Stimulated activated CD8-positive, alpha-beta memory T cell treated with anti-CD3 and anti-CD28 coated beads, Interleukin-4, amount 100 ng/mL, for 48 hours (primary cell): Measurements from ENCODE around the gene CMTM2.
A peak's percentile ranks its signal among the peaks of the same experiment; 100 is the strongest.

Source experiments
- DNase-seq: peaks from one replicate; pipeline ENCODE4 v3.0.0-alpha.2; 2020

CMTM2 gene, protein sequence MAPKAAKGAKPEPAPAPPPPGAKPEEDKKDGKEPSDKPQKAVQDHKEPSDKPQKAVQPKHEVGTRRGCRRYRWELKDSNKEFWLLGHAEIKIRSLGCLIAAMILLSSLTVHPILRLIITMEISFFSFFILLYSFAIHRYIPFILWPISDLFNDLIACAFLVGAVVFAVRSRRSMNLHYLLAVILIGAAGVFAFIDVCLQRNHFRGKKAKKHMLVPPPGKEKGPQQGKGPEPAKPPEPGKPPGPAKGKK

DNA sequence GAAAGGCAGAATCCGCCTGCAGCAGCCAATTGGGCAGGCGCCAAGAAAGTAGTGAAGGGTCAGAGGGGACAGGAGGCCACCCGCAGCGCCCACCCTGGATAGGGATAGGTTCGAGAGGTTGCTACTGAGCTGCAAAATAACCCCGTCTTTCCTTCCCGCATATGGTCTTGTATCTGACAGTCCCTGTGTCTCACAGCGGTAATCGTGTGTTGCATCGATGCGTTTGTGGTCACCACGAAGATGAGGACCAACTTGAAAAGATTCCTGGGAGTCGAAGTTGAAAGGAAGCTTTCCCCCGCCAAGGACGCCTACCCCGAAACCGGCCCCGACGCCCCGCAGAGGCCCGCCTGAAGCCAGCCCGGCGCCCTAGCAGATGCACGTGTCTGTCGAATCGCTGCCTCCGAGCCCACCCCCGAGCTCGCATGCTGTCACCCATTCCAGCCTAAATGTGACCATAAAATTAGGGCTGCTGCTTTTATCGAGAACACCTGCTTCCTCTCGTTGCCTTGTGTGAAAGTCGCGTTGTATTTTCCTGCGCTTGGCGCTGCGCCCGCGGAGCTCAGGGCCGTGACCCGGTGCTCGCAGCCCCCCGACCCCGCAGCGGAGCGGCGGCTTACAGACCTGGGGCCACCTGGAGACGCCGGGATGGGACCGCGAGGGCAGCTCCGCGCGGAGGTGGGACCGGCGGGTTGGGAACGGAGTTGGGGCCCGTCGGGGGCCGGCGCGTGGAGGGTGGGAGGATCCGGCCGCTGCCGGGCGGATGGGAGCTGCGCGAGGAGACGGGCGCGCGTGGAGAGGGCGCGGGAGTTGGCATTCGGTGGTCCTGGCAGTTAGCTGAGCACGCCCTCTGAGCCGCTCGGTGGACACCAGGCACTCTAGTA is at the start of gene CMTM2:
CMTM2 (plus strand) TSS at position 813 of the 881 bp plus-strand sequence. CDS start 145 bp downstream, outside the sequence.
- DNase-seq = no peak

DNA sequence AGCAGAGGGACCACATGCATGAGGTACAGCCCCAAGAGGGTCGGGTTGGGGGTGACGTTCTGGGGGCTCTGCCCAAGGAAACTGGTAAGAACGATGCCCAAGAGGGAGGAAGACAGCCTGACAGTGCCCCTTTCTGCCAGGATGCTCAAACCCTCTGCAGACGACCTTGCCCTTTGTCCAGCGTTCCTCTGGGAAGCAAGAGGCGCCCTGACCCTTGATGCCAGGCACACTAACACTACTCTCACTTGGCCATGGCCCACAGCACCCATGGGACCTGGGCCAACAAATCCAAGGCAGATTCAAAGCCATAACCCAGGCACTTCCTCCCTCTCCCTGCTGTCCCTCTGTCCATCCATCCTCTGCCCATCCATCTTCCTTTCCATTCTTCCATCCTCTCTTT is 49.8 kb upstream of the CMTM2 start:
- no peak for DNase-seq

DNA sequence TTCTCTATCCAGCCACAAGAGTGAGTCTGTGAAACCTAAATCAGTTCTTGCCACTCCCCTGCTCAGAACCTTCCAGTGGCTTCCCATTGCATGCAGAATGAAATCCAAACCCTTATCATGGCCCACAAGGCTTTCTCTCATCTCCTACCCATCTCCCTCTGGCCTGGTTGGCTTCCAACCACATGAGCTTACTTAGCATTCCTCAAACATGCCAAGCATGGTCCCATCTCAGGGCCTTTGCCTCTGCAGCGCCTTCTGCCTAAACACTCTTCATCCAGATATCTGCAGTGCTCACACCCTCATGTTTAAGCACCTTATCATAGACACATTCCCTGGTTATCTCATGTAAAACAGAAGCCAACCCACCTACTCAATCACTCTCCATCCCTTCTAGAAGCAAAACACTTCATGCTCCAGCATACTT is 44.9 kb upstream of the CMTM2 start:
- DNase-seq = no peak

DNA sequence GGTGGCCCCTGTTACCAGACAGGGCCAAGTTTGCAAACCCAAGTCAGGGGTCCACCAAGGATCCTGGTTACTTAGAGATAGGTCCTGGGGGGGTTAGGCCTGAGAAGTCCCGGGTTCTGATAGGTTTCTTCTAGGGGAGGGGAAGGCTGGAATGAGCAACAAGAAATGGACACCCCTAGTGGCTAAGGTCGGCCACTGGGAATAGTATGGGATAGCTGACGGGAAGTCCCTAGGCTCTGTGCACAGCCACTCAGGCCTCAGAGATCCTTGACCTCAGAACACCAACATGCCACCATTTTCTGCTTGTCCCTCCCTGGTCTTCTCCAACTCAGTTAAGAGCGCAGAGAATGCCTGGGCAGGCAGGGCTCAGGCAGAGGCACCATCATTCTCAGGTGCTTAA is 42.7 kb upstream of the CMTM2 start:
- DNase-seq = no peak

DNA sequence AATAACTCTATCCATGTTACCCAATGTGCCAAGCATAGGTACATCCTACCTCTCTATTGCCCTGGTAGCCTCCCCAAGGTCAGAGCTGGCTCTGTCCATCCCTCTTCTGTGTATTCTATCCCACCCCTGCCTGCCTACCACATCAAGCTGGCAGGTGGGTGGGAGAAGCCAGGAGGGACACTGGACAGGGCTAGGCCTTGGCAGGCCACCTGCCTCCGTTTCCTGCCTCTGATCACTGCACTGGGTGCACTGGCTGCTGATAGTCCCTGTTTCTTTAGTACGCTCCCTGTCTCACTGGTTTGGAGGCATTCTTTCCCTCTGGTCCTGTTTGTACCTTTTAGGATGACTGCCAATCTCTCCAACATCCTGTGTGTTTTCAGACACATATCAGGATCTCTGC is 42.0 kb upstream of the CMTM2 start:
- DNase-seq = no peak

DNA sequence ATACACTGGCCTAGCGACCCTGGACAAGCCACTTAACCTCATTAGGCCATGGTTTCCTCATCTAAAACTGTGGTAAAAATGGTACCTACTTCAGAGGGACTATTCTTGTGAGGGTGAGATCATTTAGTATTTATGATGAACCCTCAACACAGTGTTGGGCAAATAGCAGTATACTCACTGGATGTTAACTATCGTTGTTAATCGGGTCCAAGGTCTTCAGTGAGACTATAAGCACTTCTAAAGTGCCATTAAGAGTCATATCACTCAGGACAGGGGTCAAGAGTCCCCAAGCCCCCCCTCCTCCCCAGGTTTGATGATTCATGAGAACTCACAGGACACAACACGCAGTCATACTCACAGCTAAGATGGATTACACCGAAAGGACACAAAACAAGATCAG is 40.4 kb upstream of the CMTM2 start:
- DNase-seq = no peak

DNA sequence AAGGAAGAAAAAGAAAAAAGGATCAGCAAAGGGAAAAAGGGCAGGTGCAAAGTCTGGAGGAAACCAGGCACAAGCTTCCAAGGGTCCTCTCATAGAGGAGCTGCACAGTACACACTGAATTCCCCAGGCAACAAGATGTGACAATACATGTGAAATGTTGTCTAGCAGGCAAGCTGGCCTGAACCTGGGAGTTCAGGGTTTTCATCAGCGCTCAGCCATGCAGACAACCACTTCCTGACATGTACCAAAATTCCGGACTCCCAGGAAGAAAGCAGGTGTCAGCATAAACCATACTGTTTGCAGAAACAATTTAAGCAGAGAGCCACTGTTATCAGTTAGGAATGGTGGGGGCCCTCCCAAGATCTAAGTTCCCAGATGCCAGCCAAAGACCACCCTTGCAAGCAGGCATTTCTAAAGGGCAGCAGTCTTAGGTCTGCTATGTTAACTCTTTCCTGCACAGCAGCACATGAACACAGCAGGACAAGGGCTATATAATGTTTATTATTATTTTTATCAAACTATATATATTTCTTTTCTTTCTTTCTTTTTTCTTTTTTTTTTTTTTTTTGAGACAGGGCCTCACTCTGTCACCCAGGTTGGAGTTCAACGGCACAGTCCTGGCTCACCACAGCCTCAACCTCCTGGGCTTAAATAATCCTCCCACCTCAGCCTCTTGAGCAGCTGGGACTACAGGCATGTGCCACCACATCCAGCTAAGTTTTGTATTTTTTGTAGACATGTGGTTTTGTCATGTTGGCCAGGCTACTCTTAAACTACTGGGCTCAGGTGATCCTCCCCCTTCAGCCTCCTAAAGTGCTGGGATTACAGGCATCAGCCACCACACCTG is 39.4 kb upstream of the CMTM2 start:
- DNase-seq = no peak

DNA sequence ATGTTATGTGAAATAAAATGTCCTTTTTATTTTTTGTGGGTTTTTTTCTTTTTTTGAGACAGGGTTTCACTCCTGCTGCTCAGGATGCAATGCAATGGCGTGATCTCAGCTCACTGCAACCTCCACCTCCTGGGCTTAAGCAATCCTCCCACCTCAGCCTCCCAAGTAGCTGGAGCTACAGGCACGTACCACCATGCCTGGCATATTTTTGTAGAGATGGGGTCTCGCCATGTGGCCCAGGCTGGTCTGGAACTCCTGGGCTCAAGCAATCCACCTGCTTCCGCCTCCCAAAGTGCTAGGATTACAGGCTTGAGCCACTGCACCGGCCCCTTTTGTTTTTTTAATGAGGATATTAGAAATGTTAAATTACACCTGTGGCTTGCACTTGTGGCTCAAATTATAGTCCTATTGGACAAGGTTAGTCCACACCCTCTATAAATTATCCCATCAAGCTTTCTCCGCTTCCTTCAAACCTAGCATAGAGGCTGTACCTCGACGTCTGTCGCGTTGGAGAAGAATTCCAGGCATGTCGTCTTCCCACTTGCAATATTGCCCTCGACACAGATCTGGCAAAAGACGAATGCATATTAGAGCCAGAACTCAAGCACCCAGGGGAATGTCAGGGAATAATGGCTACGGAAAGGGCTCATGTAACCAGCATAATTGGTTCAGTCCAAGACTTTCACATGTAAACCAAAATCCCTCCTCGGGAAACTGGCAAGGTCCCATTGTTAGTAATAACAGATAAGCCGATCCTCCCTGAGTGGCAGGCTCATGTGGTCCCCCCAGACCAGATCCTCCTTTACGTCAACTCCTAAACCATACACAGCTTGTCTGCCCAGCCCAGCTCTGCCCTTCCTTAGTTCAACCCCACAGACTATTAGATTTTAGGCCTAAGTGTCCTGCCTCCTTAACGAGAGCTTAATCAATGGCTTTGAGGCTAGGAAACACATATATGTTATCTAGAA is 37.6 kb upstream of the CMTM2 start:
- DNase-seq = no peak

DNA sequence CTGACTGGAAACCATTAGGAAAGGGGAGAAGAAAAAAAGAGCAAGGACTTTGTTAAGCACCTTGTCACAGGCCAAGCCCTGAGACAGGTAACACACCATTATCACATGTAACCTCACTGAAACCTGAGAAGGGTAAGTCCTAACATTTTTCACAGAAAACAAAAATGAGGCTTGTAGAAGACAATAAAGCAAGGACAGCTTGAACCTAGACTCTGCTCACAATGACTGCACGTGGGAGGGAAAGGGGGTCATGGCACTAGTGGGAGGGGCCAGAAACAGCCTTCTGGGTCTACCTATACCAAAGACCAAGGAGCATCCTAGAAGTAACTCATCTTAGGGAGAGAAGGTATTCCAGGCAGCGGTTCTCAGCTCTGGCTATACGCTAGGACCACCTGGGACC is 36.9 kb upstream of the CMTM2 start:
- DNase-seq = no peak

DNA sequence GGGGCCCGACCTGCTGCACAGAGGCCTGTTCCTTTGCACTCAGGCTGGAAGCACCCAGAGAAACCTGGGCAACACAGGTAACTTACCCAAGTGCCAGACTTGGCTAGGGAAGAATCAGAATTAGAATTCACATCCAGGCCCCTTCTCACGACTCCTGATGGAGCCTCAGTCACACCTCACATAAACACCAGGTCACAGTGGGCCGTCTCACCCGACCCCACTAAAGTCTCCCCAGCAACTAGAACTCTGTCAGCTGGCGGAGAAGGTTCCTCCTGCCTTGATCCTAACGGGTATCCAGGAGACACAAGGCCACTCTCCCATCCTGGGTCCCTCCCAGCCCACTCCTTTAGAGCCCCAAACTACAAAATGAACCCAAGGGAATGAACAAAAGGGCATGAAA is 35.7 kb upstream of the CMTM2 start:
- no peak for DNase-seq

DNA sequence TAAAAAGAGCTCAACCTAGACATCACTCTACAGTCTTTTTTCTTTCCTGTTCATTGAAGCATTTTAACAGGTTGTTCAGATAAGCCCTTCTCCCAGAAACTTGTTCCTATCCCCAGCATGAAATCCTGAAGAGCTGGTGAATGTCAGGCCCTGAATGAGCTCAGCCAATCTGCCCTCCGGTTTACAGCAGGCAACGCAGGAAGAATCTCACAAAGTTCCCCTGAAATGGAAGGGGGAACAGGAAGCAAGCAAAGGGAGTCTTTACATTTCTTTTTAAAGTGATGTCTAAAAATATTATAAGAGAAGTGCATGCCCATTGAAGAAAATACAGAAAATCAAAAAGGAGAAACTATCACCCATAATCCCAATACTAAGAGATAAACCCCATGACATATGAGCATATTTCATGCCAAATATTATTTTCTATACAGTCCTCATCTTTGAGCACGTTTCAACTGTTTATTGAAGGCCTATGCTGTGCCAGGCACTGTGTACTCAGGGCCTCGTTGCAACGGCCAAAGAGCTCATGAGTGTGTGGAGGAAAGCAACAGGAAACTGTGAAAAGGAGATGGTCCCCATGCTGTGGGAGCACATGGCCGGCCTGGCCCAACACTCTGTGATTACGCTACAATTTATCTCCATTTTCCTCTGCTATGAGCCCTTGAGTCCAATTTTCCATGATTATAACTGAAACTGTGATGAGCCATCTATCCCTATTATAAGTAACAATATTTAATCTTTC is 35.1 kb upstream of the CMTM2 start:
- no peak for DNase-seq

DNA sequence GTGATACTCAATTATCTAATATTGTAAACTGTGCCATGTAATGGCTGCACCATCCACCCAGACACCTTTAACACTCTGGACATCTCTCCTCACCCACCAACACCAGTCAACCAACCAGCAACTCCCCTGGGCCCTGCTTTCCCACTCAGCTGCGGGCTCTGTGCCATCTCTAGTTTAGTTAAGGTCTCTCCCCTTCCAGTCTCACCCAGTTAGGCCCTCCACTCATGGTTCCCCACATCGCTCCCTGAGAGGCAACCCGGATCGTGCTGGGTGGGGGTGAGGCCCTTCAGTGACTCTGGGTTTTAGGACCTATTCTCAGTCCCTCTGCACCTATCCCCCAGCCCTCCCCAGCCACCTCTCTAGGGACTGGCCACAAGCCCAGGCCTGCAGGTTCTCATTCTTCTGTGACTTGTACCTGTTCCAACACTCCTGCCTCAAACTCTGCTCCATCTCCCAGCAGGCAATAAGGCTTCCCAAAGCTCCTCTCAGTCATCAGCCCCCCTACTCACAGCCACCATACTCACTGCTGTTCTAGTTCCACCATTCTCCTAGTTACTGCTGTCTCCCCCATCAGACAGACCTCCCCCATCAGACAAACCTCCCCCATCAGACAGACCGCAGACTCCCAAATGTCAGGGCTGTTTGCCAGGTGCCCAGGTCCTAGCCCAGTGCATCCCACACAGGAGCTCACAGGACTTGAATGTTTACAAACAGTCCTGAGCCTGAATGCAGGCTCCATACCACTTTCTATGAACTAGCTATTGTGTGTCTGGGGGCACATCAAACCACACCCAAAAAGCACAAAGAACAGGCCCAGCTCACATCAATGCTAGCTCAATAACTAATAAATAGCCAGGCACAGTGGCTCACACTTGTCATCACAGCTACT is 31.9 kb upstream of the CMTM2 start:
- no peak for DNase-seq

DNA sequence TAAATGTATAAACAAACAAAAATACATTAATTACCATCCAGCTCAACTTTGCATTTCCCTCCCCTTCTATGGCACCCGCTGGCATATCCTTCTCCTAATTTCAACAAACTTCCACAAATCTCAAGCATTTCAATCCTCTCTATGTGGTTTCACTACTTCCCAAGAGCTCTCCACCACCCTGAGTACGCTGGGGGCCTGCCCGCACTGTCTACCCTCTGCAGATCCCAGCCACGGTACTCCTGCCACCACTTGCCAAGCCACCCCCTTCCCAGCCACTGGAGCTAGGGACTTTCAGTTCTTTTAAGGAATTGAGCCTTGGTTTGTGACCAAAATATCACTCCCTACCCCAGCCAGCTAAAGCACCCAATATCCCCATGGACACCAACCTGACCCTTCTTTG is 31.2 kb upstream of the CMTM2 start:
- no peak for DNase-seq

DNA sequence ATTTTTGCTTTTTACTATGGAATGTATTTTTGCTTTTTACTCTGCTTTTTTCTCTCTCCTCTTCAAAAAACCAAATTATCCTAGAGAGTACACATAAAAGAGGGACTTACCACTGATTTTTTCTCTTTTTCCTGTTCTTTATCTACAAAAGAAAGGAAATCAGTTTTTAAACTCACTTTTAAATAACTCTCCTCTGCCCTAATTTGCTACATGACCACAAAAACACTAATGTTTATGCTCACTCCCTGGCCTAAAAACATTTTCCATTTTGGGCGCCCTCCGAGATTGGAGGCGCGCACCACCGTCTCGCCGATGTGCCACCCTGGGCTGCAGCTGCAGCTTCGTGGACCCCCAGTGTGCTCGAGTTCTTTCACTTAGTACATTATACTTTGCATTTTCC is 30.4 kb upstream of the CMTM2 start:
- DNase-seq = no peak

DNA sequence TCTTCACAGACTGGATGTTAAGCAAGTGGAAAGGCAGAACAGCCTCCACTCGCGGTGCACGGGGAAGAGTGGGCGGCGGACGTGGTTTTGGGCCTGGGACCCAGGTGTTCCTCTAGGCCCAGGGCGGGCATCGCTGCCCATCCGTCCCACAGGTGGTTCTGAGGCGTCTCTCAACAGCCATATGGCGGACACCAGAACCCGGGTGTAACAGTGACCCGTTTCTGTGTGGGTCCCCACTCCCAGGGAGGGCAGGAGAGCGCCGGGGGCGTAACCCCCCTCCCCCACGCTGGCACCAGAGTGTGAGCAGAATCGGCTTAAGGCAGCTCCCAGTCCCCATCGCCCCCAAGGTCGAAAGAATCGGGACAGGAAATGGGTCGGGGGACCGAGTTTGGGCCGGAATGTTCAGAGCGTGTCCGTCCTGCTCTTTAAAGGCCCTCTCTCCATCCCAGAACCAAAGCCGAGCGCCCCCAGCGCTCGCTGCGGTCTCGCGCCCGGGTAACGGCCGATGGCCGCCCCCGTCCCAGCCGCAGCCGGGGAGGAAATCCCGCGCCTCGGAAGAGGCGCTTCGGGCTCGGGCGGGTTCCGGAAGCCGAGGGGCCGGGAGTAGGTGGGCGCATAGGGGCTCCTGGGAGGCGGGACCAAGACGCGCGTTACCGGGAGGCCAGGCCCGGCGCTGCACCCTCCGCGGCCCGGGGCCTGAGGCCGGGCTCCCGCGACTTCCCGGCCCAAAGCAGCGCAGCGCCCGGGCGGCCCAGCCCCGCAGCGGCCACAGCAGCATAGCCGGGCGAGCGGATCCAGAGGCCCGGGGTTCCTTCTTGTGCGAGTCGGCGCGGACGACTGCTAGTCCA is 29.8 kb upstream of the CMTM2 start, which contains the start of gene TK2:
TK2 (minus strand) TSS at position 839 of the 848 bp plus-strand sequence; CDS start at position 778, 61 bp downstream.
- DNase-seq = peak; percentile 82

DNA sequence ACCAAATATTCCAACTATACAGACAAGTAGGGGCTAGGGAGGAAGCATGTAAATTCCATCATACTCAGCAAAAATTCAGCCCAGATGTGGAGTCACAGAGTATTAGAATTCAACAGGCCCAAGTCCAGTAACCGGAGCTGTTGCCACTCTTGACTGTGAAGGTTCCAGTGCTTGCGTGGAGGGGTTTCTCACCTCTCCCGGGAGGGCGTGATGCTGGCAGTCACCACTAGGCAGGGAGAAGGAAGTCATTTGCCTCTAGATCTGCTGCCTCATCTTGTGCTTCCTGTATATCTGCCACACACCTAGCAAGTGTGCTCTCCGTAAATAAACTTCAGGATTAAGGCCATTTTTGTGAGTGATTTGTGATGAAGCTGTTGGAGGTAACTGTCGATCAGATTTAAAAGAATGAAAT is 27.9 kb upstream of the CMTM2 start:
- DNase-seq = peak; percentile 71

DNA sequence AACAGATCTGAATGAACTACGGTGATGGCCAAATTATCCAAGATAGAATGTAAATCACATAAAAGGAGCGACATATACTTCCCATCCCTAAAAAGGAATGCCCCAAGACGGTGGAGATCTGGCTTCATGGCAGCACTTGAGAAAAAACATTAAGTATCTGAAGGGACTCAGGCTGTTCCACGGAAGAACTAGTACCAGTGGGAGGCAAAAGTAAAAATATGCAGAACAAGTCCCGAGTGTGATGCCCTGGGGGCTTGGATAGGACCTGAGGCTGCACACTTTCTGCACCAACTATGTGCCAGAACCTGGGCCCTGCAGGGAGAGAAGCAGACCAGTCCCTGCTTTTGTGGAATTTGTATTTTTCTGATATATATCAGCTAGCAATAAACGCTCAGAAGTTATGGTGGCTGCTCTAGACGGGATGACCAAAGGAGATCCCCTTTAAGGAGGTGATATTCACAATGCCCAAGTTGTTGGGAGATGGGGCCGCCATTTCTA is 27.4 kb upstream of the CMTM2 start:
- peak; percentile 44 for DNase-seq

DNA sequence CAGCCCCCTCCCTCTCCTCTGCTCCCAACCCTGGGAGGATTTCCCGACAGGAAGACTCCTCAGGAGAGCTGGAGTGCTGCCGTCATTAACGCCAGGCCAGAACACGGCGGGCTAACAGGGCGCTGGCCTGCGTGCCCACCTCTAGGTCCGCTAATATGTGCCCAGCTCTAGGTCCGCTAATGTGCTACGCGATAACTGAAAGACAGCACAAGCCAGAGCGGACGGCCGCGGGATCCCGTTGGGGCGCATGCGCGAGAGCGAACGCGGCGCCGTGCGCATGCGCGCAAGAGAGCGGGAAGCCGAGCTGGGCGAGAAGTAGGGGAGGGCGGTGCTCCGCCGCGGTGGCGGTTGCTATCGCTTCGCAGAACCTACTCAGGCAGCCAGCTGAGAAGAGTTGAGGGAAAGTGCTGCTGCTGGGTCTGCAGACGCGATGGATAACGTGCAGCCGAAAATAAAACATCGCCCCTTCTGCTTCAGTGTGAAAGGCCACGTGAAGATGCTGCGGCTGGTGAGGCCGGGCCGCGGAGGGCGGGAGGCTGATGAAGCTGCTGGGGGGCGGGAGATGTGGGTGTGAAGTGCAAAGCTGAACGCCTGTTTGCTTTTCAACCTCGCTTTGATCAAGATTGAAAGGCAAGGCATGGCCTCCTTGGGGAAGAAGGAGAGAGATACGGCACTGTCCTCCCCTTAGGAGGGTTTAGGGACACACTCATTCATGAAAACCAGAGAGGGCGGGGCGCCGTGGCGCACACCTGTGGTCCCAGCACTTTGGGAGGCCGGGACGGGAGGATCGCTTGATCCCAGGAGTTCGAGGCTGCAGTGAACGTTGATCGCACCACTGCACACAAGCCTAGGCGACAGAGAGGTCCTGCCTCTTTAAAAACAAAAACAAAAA is 26.7 kb upstream of the CMTM2 start, which contains the start of gene CKLF:
CKLF (plus strand) TSS at position 291 of the 892 bp plus-strand sequence; CDS start at position 431, 140 bp downstream.
- DNase-seq = peak; percentile 92
